OCI-M1 (cell line): Measurements from ENCODE around the gene SLC35A5.
A peak's percentile ranks its signal among the peaks of the same experiment; 100 is the strongest.
"Not testable (repeated sequence)": the region's sequence is repeated elsewhere in the genome, so short reads cannot be mapped to it uniquely, and the experiment has no call there.

Experiments used
- DNase-seq: peaks from one replicate; lab custom pipeline; 2025; lab: John Stamatoyannopoulos, UW

Gene SLC35A5, protein sequence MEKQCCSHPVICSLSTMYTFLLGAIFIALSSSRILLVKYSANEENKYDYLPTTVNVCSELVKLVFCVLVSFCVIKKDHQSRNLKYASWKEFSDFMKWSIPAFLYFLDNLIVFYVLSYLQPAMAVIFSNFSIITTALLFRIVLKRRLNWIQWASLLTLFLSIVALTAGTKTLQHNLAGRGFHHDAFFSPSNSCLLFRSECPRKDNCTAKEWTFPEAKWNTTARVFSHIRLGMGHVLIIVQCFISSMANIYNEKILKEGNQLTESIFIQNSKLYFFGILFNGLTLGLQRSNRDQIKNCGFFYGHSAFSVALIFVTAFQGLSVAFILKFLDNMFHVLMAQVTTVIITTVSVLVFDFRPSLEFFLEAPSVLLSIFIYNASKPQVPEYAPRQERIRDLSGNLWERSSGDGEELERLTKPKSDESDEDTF

DNA sequence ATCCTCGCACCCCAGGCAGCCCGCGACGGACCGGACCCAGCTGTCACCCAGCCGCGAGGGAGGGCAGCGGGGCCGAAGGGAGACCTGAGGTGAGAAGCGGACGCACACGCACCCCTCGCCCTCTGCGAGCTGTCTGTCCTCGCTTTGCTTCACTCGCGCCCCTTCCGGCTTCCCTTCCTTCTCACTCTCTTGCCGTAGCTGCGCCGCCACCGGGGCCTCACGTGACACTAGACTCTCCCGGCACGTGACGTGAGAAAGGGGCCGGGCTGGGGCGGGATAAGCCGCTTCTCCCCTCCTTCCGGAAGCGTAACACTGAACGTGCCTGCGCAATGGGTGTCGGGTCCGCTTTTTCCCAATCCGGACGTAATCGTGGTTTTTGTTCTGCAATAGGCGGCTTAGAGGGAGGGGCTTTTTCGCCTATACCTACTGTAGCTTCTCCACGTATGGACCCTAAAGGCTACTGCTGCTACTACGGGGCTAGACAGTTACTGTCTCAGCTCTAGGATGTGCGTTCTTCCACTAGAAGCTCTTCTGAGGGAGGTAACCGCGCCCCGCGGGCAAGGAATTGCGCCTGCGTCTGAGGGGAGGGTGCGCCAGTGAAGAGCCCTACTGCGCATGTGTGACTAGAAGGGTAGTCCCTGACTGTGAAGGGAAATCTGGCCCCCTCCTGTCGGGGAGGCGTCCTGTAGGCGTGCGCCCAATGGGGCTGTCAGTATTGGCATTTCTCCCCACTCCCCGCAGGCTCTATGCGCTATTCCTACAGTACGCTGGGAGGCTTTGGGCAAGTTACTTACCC, at the start of gene SLC35A5, which contains the start of gene ATG3:
Gene SLC35A5 (plus strand): TSS at position 312 of the 796 bp plus-strand sequence. CDS start 1,359 bp downstream, outside the sequence.
Gene ATG3 (minus strand): TSS at position 229 of the 796 bp plus-strand sequence. CDS start 434 bp downstream, outside the sequence.
- peak; percentile 99 for DNase-seq

DNA sequence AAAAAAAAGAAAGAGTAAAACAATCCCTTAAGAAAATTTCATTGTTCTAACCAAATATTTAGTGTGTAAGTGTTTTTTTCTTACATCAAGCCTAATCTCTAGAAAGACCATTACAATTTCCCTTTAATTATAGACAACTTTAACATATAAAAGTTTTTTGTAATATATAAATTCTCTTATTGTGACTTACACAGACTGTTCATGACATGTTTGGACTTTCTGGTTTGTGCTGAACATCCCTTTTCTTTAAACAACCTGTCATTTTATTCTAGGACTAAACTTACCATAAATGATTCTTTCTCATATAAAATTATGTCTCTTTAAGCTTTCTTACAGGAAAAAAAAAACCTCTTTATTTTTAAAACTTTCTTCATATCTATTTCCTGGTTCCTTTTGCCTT, 49.5 kb upstream of the SLC35A5 start:
- peak; percentile 10 for DNase-seq

DNA sequence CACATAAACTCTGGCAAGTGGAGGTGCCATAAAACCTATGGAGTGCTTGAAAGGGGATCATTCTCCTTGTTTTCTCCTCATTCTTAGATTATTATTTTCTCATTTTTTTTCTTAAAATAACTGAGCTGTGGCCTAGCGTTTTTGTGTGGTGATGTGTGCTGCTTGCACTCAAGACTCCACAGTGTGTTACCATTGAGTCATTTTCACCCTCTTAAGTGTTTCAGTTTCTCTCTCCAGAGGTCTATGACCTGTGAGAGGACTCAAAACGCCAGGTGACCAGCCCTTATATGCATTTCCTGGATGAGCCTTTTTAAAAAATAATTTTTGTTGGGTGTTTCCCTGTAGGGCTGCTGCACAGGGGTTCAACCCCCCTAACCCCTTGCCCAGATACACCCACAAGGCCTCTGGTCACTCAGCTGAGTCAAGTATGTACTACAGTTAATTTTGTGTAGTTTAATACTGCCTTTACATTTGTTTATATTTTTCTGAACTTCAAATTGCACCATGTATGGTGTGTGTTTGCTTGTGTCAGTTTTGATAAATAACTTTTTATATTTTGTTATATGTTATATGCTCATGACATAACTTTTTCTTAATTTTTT, 47.2 kb upstream of the SLC35A5 start:
- DNase-seq: no peak

DNA sequence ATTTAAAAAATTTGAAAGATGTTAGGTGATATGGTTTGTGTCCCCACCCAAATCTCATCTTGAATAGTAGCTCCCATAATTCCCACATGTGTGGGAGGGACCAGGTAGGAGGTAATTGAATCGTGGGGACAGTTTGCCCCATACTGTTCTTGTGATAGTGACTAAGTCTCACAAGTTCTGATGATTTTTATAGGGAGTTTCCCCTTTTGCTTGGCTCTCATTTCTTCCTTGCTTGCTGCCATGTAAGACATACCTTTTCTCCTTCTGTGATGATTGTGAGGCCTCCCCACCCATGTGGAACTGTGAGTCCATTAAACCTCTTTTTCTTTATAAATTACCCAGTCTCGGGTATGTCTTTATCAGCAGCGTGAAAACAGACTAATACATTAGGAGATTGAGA, 42.9 kb upstream of the SLC35A5 start:
- not testable (repeated sequence) for DNase-seq

DNA sequence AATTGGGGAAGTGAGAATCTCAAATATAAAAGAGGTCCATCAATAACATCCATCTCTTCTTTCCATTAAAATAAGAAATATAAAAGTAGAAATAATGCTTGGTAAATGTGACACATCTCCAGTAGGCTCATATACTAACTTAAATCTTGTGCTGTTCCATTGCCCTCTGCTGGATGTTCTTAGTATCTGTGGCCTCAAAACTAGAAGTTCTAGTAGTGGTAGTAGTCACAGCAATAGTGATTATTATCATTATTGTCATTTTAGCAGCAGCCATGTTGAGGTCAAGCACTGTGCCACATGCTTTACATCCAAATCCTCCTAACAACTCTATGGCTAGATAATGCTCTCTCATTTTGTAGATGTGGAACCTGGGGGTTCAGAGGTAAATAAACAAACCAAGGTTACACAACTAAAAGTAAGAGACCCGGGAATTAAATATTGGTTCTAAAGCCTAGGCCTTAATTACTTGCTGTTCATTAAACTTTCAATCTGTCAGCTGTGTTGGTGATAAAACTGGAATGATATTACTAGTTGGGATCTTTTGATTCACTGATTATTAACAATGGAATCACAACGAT, 42.3 kb upstream of the SLC35A5 start:
- peak; percentile 81 for DNase-seq

DNA sequence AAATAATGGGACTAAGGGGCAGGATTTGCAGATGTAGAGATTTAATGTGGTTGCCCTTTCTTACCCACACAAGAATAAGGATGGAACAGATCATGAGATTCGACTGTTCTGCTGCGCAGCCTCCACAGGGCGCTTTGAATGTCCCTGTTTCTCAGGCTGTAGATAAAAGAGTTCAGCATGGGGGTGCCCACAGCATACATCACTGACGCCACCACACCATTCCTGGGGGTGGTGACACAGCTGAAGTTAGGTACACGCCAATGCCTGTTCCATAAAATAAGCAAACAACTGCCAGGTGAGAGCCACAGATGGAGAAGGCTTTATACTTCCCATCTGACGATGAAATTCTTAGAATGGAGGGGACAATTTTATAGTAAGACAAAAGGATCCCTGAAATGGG, 37.7 kb upstream of the SLC35A5 start:
- DNase-seq: not testable (repeated sequence)

DNA sequence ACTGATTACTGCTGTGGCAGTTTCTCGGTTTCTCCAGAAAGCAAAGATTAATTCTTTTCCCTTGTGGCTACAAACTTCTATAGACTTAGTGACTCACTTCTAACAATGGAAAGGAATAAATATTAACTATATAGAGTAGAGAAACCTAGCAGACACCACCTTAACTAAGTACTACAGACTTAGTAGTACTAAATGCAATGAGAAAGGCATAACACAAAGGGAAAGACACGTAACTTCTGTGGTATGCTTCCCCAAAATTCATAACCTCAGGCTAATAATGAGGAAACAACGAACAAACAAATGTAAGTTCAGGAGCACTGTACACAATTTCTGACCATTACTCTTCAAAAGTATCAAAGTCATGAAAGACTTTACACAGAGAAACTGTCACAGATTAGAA, 31.3 kb upstream of the SLC35A5 start:
- no peak for DNase-seq

DNA sequence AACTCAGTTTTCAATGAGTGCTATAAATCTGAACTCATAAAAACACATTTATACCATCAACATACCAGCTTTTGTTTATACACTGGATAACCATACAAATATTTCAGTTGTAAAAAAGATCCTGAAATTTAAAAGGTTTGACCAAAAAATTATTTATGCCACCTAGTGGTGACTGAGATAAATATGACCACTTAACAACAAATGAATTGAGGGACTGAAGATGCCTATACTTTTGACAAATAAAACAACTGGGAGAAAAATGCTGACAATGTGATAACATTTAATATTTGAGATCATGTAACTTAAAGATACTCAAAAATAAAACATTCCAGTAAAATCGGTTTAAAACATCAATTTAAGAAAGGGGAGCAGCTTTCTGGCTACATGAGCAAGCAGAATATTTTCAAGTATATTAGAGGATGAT, 30.5 kb upstream of the SLC35A5 start:
- DNase-seq: peak; percentile 53

DNA sequence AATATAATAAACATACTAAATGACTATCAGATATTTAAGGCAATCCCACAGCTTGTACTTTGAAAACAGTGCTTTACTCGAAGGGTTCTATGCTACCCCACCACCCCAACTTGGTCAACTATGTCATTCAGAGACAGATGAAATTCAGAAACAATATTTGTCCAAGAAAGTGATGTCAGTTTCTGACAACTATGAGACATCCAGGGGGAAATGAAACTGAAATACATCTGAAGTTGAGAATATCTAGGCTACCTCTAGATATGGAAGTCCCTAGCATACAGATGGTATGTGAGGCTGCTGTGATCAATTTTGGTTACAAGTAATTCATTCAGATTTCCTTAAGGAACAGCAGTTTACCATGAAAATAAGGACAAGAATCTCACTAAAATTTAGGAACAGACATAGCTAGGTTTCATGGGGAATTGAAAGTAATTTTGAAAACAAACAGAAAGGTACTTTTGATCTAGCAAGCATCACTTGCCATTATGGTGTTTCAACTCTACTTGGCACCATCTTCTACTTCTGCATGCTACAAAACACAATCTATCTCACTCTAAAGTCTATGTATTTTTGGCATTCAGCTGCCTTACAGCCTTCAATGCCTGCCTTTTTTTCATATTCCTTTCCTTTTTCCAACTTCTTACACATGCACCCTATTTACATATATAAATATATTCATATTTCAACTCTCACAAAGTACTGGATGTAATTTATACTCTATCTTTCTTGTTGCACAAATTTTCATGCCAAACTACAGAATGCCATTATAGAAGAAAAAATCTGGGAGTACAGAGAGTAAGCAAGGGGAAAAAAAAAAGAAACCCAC, 21.8 kb upstream of the SLC35A5 start:
- DNase-seq: no peak

DNA sequence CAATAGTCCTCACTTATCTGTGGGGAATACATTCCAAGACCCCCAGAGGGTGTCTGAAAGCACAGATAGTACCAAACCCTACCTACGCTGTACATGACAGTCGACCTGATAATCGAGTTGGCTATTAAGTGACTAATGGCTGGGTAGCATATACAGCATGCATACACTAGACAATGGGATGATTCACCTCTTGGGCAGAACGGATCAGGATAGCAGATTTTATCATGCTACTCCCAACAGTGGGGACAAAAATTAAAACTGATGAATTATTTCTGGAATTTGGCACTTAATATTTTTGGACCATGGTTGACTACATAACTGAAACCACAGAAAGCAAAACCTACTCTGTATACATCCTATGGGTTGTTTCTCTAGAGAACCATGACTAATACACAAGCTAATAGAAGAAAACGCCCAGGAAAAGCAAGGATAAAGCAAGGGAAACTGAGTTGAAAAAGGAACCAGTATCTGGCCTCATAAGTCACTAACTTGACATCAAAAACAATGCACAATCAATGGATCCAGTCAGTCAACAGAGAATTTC, 15.6 kb upstream of the SLC35A5 start:
- no peak for DNase-seq

DNA sequence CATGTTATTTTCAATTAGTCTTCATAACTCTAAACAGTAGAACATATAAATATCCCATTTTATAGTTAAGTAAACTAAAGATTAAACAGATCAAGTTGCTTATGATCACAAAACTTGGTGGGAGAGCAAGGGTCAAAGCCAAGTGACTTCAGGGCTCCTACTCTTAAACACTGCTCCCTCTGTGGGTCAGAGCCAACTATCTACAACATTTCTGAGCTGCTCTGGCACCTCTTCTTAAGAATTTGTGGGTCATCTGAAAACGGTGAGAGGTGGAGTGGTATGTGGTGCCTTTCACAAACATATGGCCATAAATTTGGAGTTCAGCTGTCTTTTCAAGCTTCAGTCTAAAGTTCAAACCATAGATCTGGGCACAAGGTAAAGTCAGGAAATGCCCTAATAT, 11.0 kb upstream of the SLC35A5 start:
- DNase-seq: no peak

DNA sequence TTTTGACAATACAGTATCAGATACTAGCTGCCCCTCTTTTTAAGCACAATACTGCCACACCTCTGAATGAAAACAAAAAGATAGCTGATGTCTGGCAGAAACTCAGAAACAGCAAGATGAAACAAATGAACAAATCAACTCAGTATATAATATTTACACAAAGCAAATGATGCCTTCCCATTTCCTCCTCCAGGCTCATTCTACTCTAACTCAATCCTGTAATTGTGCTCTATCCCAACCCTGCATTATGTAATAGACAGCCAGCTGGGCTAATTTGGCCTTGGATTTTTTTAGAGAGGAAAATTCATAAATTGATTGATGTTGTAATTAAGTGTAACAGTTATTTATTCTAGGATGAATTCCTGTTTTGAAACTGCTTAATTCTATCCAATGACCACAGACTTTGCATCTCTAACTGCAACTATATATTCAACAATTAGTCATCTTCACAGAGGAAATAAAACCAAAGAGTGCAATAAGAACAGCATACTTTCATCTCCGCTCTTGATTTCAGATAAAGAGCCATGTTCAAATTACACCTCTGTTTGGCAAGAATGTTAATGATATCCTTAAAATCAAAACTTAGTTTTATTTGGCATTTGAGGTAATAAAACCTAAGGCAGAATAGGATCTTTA, 6.2 kb upstream of the SLC35A5 start:
- DNase-seq: no peak

DNA sequence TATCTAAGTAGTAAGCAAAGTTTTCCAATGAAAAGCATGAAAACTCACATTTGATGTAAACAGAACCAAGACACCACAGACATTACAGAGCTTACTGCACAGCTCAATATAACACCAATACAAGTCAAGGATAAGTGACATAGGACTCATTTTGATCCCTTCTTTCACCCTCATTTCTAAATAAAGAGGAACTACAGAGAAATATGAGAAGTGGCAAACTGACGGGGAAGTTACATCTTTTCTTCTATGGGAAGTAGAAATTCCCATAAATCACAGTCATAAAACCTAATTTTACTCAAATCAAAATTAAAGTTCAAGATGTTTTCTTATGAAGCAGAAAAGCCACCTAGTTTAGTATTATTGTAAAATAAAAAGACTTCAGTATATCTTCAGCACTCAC, 3.9 kb upstream of the SLC35A5 start:
- DNase-seq: peak; percentile 32

DNA sequence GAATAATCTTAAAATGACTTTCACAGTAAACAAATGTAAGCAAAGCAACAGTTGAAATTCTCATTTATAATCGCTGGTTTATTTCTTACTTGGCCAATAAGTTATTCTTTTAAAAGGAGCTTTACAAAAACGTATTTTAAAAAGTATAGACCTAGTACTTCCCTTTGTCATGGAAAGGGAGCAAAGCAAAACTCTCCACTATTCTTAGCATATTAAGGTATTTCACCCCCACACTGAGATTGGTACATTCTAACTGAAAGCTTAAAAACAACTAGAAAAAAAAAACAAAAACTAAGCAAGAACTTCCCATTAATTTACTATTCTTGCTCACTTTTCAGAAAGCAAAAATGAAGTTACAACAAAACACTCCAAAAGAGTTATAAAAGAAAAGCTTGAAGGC, 1.5 kb upstream of the SLC35A5 start:
- peak; percentile 25 for DNase-seq

DNA sequence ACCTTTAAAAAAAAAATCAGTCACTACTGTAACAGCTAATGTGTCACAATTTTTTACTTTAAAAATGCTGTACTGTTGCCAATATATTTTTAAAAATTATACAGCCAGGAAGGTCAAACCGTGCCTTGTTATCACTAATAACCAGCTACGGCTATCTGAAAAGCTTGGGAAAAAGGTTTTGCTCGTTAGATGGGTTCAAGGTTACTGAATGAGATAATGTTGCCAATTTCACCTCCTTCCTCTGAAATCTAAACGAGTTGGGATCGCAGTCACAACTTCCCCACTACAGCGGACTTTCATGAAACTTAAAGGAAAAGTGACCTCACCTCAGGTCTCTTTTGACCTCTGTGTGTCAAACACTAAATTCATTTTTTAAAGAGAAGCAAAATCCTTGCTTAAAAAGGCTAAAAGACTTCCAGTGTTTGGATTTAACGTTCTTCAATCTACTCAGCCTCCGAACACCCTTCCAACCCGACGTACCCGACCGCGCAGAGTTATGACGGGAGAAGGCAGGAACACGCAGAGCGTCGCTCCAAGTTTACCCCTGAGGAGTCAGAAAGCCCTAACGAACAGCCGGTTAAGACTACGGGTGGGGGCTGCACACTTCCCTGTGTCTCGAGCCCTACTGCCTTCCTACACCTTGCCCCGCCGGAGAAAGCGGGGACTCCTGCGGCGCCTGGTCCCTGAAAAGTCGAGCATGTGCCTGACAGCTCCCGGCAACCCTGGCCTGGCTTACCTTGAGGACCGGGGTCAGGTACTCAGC, 943 bp upstream of the SLC35A5 start:
- peak; percentile 84 for DNase-seq

DNA sequence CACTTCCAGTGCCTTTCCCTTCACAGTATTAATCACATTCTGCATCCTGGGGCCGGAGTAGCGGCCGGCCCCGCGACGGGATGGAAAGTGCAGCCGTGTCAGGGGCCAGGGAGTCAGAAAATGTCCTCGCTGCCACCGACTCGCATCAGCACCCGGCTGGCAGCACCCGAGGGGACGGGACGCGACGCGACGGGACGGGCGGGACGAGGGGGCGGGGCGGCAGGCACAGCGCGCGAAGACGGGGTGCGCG, 436 bp upstream of the SLC35A5 start:
- DNase-seq: no peak

DNA sequence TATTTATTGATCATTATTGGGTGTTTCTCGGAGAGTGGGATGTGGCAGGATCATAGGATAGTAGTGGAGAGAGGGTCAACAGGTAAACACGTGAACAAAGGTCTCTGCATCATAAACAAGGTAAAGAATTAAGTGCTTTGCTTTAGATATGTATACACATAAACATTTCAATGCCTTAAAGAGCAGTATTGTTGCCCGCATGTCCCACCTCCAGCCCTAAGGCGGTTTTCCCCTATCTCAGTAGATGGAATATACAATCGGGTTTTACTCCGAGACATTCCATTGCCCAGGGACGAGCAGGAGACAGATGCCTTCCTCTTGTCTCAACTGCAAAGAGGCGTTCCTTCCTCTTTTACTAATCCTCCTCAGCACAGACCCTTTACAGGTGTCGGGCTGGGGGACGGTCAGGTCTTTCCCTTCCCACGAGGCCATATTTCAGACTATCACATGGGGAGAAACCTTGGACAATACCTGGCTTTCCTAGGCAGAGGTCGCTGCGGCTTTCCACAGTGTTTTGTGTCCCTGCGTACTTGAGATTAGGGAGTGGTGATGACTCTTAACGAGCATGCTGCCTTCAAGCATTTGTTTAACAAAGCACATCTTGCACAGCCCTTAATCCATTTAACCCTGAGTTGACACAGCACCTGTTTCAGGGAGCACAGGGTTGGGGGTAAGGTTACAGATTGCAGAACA, 2.5 kb downstream of the SLC35A5 start:
- DNase-seq: not testable (repeated sequence)

DNA sequence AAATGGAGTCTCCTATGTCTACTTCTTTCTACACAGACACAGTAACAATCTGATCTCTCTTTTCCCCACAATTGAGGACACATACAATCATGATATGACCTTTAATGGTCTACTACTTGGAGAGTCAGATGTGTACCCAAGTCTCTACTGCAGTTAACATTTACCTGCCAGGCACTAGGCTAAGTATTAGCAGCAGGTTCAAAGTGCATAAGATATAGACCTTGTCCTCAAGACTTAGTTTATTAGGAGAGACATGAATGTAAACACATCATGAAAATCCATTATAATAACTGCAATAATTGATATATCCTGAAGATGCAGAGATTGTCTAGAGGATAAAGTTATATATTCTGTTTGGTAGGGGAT, 3.1 kb downstream of the SLC35A5 start:
- DNase-seq: no peak

DNA sequence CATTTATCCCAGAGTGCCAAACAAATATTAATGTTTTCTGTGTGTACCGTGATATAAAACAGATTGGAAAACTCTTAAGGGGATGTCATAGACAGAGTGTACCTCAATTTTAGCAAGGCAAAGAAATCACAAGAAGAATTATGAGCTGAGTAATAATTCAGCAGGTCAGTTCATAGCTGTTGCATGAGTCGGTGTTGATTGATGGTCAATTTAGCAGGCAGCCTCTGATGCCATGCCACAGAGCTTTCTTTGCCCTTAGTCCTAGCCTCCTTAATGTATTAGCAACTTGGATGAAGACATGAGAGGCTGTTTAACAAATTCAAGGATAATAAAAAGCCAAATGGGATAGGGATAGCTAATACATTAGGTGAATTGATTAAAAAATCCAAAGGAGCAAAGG, 6.8 kb downstream of the SLC35A5 start:
- DNase-seq: no peak

DNA sequence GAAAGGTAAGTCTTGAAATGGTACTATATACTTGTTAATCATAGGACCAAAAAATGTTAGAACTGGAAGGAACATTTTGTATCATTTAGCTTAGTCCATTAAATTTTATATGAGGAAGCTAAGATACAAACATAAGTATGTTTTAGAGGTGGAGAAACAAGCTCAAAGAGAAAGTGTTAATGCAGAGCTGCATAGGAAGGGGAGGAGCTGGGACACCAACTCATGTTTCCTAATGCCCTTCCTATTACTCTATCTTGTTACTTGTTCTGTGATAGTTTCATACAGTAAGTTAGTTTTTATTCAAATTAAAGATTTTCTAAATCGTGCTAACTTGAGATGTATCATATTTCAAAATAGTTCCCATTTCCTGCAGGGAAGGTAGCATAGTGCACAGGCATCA, 7.4 kb downstream of the SLC35A5 start:
- DNase-seq: peak; percentile 33
